H1 (cell line): ENCODE results near the gene SIAH3. TPM values are rescaled to one million over a fixed set of nuclear protein-coding genes. Genes with fewer than 3 reads are reported as not detected.

Source experiments
- CTCF ChIA-PET: fragments of 300-600 bp; sonication (Branson Sonifier 250); formaldehyde crosslinking; loops from one replicate; lab custom pipeline; 2021; ENCODE audit not compliant: partially characterized antibody; lab: Charles Lee
- POLR2A ChIA-PET: fragments of 300-600 bp; sonication (Branson Sonifier 250); formaldehyde crosslinking; loops from one replicate; lab custom pipeline; 2021; ENCODE audit warnings: inconsistent platforms; ENCODE audit not compliant: partially characterized antibody; lab: Charles Lee
- DNase-seq, 2 experiments: peaks; one replicate each; pipeline versions ENCODE4 v3.0.0 to v3.0.0-alpha.2; 2010 to 2022; ENCODE audit warnings: low spot score in 2 of 2, low read depth in 1 of 2, mixed read lengths in 1 of 2
- FAIRE-seq: peaks from 2 replicates; lab custom pipeline; 2011; peaks lifted over from hg19 to GRCh38; lab: Jason Lieb, UNC
- H2AFZ ChIP-seq: 2 replicates; pipeline ENCODE4 v1.8.1; 2012; ENCODE audit warnings: low read length, inconsistent platforms
- H2AK5ac ChIP-seq: 2 replicates; pipeline ENCODE4 v1.6.1; 2013; ENCODE audit warnings: low read depth, low read length
- H2BK120ac ChIP-seq: replicated peaks from 2 replicates; pipeline ENCODE3; 2013; ENCODE audit warnings: low read depth, low read length, inconsistent platforms
- H2BK12ac ChIP-seq: 2 replicates; pipeline ENCODE4 v1.6.1; 2013; ENCODE audit warnings: low read depth, low read length
- H2BK15ac ChIP-seq: 2 replicates; pipeline ENCODE4 v1.6.1; 2013; ENCODE audit warnings: low read length
- H2BK20ac ChIP-seq: 2 replicates; pipeline ENCODE4 v1.6.1; 2013; ENCODE audit warnings: low read length
- H2BK5ac ChIP-seq: 2 replicates; pipeline ENCODE4 v1.6.1; 2013; ENCODE audit warnings: low read depth, low read length
- H3K14ac ChIP-seq: 2 replicates; pipeline ENCODE4 v1.6.1; 2013; ENCODE audit warnings: inconsistent platforms; ENCODE audit not compliant: insufficient read length
- H3K18ac ChIP-seq: 2 replicates; pipeline ENCODE4 v1.6.1; 2013; ENCODE audit warnings: low read length; ENCODE audit errors: extremely low read depth
- H3K23ac ChIP-seq: 2 replicates; pipeline ENCODE4 v1.6.1; 2013; ENCODE audit warnings: inconsistent platforms; ENCODE audit not compliant: insufficient read length
- H3K23me2 ChIP-seq: 2 replicates; pipeline ENCODE4 v1.6.1; 2013; ENCODE audit warnings: low read depth, low read length
- H3K27ac ChIP-seq: 2 replicates; pipeline ENCODE4 v1.6.1; 2011; ENCODE audit warnings: low read depth, low read length, inconsistent platforms
- H3K27me3 ChIP-seq, 4 experiments: replicated peaks in 1 of 4; 1 replicate in 1 of 4; 2 replicates in 3 of 4; pipeline versions ENCODE4 v1.6.1 to v1.8.1; 2011 to 2013; ENCODE audit warnings: low read length in 3 of 4, mild to moderate bottlenecking in 3 of 4, inconsistent platforms in 2 of 4, mixed read lengths in 2 of 4, moderate library complexity in 1 of 4; ENCODE audit not compliant: control insufficient read depth in 3 of 4, insufficient read depth in 3 of 4; ENCODE audit errors: extremely low read depth in 1 of 4
- H3K36me3 ChIP-seq, 4 experiments: 2 replicates each; pipeline versions ENCODE4 v1.6.1 to v1.8.1; 2011 to 2013; ENCODE audit warnings: mild to moderate bottlenecking in 4 of 4, low read length in 3 of 4, moderate library complexity in 2 of 4, control low read depth in 1 of 4, inconsistent platforms in 1 of 4; ENCODE audit not compliant: insufficient read depth in 4 of 4, control insufficient read depth in 2 of 4
- H3K4ac ChIP-seq: replicated peaks from 2 replicates; pipeline ENCODE3; 2013; ENCODE audit warnings: low read length, low read depth, mixed read lengths, inconsistent platforms; ENCODE audit not compliant: insufficient read length
- H3K4me1 ChIP-seq, 4 experiments: replicated peaks in 1 of 4; 1 replicate in 1 of 4; 2 replicates in 3 of 4; pipeline versions ENCODE4 v1.6.1 to v1.8.1; 2011 to 2013; ENCODE audit warnings: low read length in 3 of 4, inconsistent platforms in 2 of 4, mixed read lengths in 1 of 4; ENCODE audit not compliant: insufficient read depth in 4 of 4, control insufficient read depth in 3 of 4
- H3K4me2 ChIP-seq, 2 experiments: 2 replicates each; pipeline versions ENCODE4 v1.6.1 to v1.8.1; 2011 to 2013; ENCODE audit warnings: low read depth in 2 of 2, low read length in 2 of 2, control low read depth in 1 of 2, inconsistent platforms in 1 of 2, mild to moderate bottlenecking in 1 of 2; ENCODE audit not compliant: insufficient read depth in 1 of 2
- H3K4me3 ChIP-seq, 4 experiments: fragments of 200-600, 300-600 bp in 1 of 4; sonication (generic), shearing (Covaris generic), sonication (Bioruptor Twin) in 1 of 4; 2 replicates each; pipeline versions ENCODE4 v1.5.1 to v1.8.1; 2011 to 2016; ENCODE audit warnings: low read length in 4 of 4, low read depth in 3 of 4, control low read depth in 2 of 4, inconsistent platforms in 2 of 4, mild to moderate bottlenecking in 2 of 4, mixed read lengths in 1 of 4, moderate library complexity in 1 of 4; ENCODE audit not compliant: insufficient read depth in 2 of 4; ENCODE audit errors: extremely low read depth in 1 of 4
- H3K56ac ChIP-seq: replicated peaks from 2 replicates; pipeline ENCODE3; 2013; ENCODE audit warnings: low read depth, mild to moderate bottlenecking, mixed read lengths, low read length, inconsistent platforms; ENCODE audit not compliant: insufficient read length
- H3K79me1 ChIP-seq: 2 replicates; pipeline ENCODE4 v1.6.1; 2013; ENCODE audit warnings: low read depth, low read length, control low read depth
- H3K79me2 ChIP-seq, 2 experiments: 2 replicates each; pipeline versions ENCODE4 v1.6.1 to v1.8.1; 2012 to 2013; ENCODE audit warnings: low read length in 2 of 2, mild to moderate bottlenecking in 2 of 2, inconsistent platforms in 1 of 2; ENCODE audit not compliant: insufficient read depth in 2 of 2, control insufficient read depth in 1 of 2
- H3K9ac ChIP-seq, 4 experiments: replicated peaks in 1 of 4; 1 replicate in 1 of 4; 2 replicates in 3 of 4; pipeline versions ENCODE4 v1.6.1 to v1.8.1; 2011 to 2013; ENCODE audit warnings: low read depth in 3 of 4, low read length in 3 of 4, control low read depth in 2 of 4, mild to moderate bottlenecking in 2 of 4, moderate library complexity in 2 of 4, inconsistent platforms in 1 of 4; ENCODE audit errors: extremely low read depth in 1 of 4
- H3K9me3 ChIP-seq, 2 experiments: 2 replicates each; pipeline versions ENCODE4 v1.6.1 to v1.8.1; 2012 to 2013; ENCODE audit warnings: mild to moderate bottlenecking in 2 of 2, moderate library complexity in 2 of 2, control low read depth in 1 of 2, inconsistent platforms in 1 of 2, low read depth in 1 of 2, low read length in 1 of 2, mixed read lengths in 1 of 2; ENCODE audit not compliant: insufficient read depth in 2 of 2
- H4K20me1 ChIP-seq, 2 experiments: replicated peaks in 1 of 2; 2 replicates each; pipeline versions ENCODE3 to v1.8.1; 2011 to 2013; ENCODE audit warnings: inconsistent platforms in 2 of 2, low read length in 2 of 2, mild to moderate bottlenecking in 1 of 2; ENCODE audit not compliant: insufficient read depth in 2 of 2, control insufficient read depth in 1 of 2
- H4K5ac ChIP-seq: 2 replicates; pipeline ENCODE4 v1.6.1; 2013; ENCODE audit warnings: low read length, low read depth, mixed read lengths, inconsistent platforms; ENCODE audit not compliant: insufficient read length
- H4K8ac ChIP-seq: 2 replicates; pipeline ENCODE4 v1.8.0; 2013; ENCODE audit warnings: mild to moderate bottlenecking, moderate library complexity, low read length, inconsistent platforms; ENCODE audit not compliant: insufficient read depth; ENCODE audit errors: extremely low read depth
- H4K91ac ChIP-seq: replicated peaks from 2 replicates; pipeline ENCODE3; 2013; ENCODE audit warnings: low read length, mixed read lengths, inconsistent platforms; ENCODE audit not compliant: insufficient read length
- NANOG ChIP-seq: IDR thresholded peaks from 2 replicates; pipeline ENCODE4 v1.6.1; 2011; ENCODE audit warnings: low read length, low read depth, mild to moderate bottlenecking, inconsistent platforms; ENCODE audit not compliant: insufficient read depth, poor library complexity, severe bottlenecking
- PHF8 ChIP-seq: fragments of 200-600 bp; sonication (generic); conservative IDR thresholded peaks from 2 replicates; pipeline ENCODE4 v1.7.1; 2012; ENCODE audit warnings: low read depth, mild to moderate bottlenecking, inconsistent platforms, low read length, moderate library complexity
- RAD21 ChIP-seq, 2 experiments: IDR thresholded peaks in 1 of 2; conservative IDR thresholded peaks in 1 of 2; 2 replicates each; pipeline ENCODE4 v1.6.1; 2011; ENCODE audit warnings: low read depth in 2 of 2, low read length in 2 of 2, improper control_type of control experiment in 1 of 2, inconsistent platforms in 1 of 2, mild to moderate bottlenecking in 1 of 2, moderate library complexity in 1 of 2
- RNF2 ChIP-seq: fragments of 200-900, 300-1000 bp; sonication (generic); IDR thresholded peaks from 2 replicates; pipeline ENCODE4 v1.7.1; 2016; ENCODE audit warnings: borderline replicate concordance, low read depth, mild to moderate bottlenecking, antibody characterized with exemption, low read length; ENCODE audit not compliant: poor library complexity, severe bottlenecking; ENCODE audit errors: missing control alignments
- SIRT6 ChIP-seq: IDR thresholded peaks from one replicate; pipeline ENCODE4 v1.7.1; 2012; ENCODE audit warnings: low read length, inconsistent platforms
- SP2 ChIP-seq: IDR thresholded peaks from 2 replicates; pipeline ENCODE4 v1.6.1; 2012; ENCODE audit warnings: mild to moderate bottlenecking, low read length, inconsistent platforms
- WGBS, 2 experiments: shearing (Covaris generic) in 1 of 2; methylation state at CpG; one replicate each; pipeline versions ENCODE4 v1.1.6 to v1.1.7; 2013 to 2015; ENCODE audit warnings: low lambda C conversion rate in 2 of 2, mixed read lengths in 2 of 2, inconsistent platforms in 1 of 2, low coverage in 1 of 2, missing lambda C conversion rate in 1 of 2; ENCODE audit not compliant: insufficient replicate concordance in 2 of 2, insufficient coverage in 1 of 2, insufficient read length in 1 of 2; ENCODE audit errors: extremely low coverage in 1 of 2, missing lambda C conversion rate in 1 of 2; 5-methylcytosine and 5-hydroxymethylcytosine counted together
- polyA plus RNA-seq, 7 experiments: library from polyadenylated mRNA; depleted of rRNA in 3 of 7; stranded (reverse) in 5 of 7; unstranded in 2 of 7; fragments of >200 nt in 5 of 7; fragments of 200-250 nt in 2 of 7; gene quantifications; 1 replicate in 5 of 7; 2 replicates in 1 of 7; 4 replicates in 1 of 7; pipeline versions ENCODE4 v1.2.1 to v1.2.3, GENCODE V29; 2011 to 2013; ENCODE audit warnings: missing spikeins in 2 of 7, mixed read lengths in 2 of 7
- total RNA-seq: library from RNA; stranded (reverse); fragmentation: NEBNext Ultra II Directional; extraction: Animal tissue kit (Norgen Biotek cat#: 25700); gene quantifications from 2 replicates; pipeline ENCODE4 v1.2.1, GENCODE V29; 2021
- TF ChIP-seq, protein P1 (sequence below), 3 experiments: IDR thresholded peaks; 1 replicate in 2 of 3; 2 replicates in 1 of 3; pipeline versions ENCODE4 v1.5.1 to v1.6.1; 2011; ENCODE audit warnings: low read length in 3 of 3, mild to moderate bottlenecking in 3 of 3, inconsistent platforms in 2 of 3, low read depth in 1 of 3, moderate library complexity in 1 of 3; ENCODE audit not compliant: insufficient read depth in 1 of 3; ENCODE audit errors: control extremely low read depth in 1 of 3
- TF ChIP-seq, protein P2 (sequence below): IDR thresholded peaks from 2 replicates; pipeline ENCODE4 v1.6.1; 2012; ENCODE audit warnings: low read length, inconsistent platforms

Gene SIAH3
- total and polyA plus RNA-seq, 2 of the 8 experiments (the other 6 are each of a cell fraction or from before 2014, with no cell fraction given): 0.15 to 0.17 TPM

DNA sequence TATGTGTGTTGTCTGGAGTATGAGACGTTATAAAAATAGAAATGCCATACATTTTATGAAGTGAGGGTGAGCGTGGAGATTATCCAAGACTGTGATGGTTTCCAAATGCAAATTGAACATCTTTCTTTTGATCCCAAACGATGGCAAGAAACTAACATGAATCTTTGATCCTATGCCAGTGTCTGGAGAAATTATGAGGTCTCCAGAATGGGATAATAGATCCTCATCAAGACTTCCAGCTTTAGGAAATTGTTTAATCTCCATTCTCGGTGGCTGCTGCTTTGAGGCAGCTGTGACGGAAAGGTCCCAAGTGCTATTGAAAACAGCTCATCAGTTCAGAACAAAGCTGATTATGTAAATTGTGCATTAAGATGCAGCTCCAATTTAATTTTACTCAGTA lies 118.6 kb downstream of the SIAH3 start:
- Histone ChIP-seq H3K9ac (no peak overlapping the region), H2BK20ac (no peak overlapping the region), H3K9me3 (no peaks in the 10 kb centered on the region), H3K4me2 (no peak overlapping the region), H3K4me1 (no peaks in the 10 kb centered on the region), H2BK120ac (no peak overlapping the region), H3K23ac (no peak overlapping the region), H3K14ac (no peak overlapping the region), H4K91ac (no peak overlapping the region), H2BK15ac (no peak overlapping the region), H3K23me2 (no peaks in the 10 kb centered on the region), H4K20me1 (no peaks in the 10 kb centered on the region), H2BK12ac (no peak overlapping the region), H3K36me3 (no peaks in the 10 kb centered on the region), H4K5ac (no peak overlapping the region), H3K56ac (no peak overlapping the region), H2AK5ac (no peak overlapping the region), H3K79me2 (no peaks in the 10 kb centered on the region), H3K4me3 (no peak overlapping the region), H3K79me1 (no peaks in the 10 kb centered on the region), H3K27me3 (peaks cover 0 to 2% (median 0%) of the 10 kb centered on the region in 4 experiments; a peak in 2 of 7 replicates), H4K8ac (no peak overlapping the region), H3K4ac (no peak overlapping the region), H2AFZ (no peak overlapping the region), H3K27ac (no peak overlapping the region), H2BK5ac (no peak overlapping the region), H3K18ac (no peak overlapping the region)
- DNase-seq (no peak), FAIRE-seq (no peak)
- CTCF ChIA-PET: interaction anchor here (0.8 to 16.5 kb wide), 11 partner anchors 11 to 277 kb away, joined by 3 to 170 read pairs (median 3); no protein-coding TSS in a partner anchor
- POLR2A ChIA-PET: interaction anchor here (1.1 kb wide), 1 partner anchor 10 kb away, joined by 3 read pairs; no protein-coding TSS in a partner anchor
- WGBS, 2 experiments: 64% methylated on average over 5 of the region's 5 CpGs; no CpG with 5 or more reads in 1 of the 2 experiments
- TF ChIP-seq PHF8 (no peak), RAD21 (IDR thresholded peaks at IDR 0.05 in 1 of 2, conservative IDR thresholded peaks at IDR 0.05 in 1 of 2; ENCODE audit: low read depth in 2 of 2, low read length in 2 of 2) (no peak), RNF2 (no peak), SP2 (no peak), NANOG (no peak), SIRT6 (no peak)
- TF ChIP-seq, protein P1, sequence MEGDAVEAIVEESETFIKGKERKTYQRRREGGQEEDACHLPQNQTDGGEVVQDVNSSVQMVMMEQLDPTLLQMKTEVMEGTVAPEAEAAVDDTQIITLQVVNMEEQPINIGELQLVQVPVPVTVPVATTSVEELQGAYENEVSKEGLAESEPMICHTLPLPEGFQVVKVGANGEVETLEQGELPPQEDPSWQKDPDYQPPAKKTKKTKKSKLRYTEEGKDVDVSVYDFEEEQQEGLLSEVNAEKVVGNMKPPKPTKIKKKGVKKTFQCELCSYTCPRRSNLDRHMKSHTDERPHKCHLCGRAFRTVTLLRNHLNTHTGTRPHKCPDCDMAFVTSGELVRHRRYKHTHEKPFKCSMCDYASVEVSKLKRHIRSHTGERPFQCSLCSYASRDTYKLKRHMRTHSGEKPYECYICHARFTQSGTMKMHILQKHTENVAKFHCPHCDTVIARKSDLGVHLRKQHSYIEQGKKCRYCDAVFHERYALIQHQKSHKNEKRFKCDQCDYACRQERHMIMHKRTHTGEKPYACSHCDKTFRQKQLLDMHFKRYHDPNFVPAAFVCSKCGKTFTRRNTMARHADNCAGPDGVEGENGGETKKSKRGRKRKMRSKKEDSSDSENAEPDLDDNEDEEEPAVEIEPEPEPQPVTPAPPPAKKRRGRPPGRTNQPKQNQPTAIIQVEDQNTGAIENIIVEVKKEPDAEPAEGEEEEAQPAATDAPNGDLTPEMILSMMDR (IDR thresholded peaks at IDR 0.05; ENCODE audit: control extremely low read depth in 1 of 3, insufficient read depth in 1 of 3, low read depth in 1 of 3, low read length in 3 of 3): no peak
- TF ChIP-seq, protein P2, sequence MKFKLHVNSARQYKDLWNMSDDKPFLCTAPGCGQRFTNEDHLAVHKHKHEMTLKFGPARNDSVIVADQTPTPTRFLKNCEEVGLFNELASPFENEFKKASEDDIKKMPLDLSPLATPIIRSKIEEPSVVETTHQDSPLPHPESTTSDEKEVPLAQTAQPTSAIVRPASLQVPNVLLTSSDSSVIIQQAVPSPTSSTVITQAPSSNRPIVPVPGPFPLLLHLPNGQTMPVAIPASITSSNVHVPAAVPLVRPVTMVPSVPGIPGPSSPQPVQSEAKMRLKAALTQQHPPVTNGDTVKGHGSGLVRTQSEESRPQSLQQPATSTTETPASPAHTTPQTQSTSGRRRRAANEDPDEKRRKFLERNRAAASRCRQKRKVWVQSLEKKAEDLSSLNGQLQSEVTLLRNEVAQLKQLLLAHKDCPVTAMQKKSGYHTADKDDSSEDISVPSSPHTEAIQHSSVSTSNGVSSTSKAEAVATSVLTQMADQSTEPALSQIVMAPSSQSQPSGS: no peak
